ENCODE results near the gene CLRN3.

Gene CLRN3

DNA sequence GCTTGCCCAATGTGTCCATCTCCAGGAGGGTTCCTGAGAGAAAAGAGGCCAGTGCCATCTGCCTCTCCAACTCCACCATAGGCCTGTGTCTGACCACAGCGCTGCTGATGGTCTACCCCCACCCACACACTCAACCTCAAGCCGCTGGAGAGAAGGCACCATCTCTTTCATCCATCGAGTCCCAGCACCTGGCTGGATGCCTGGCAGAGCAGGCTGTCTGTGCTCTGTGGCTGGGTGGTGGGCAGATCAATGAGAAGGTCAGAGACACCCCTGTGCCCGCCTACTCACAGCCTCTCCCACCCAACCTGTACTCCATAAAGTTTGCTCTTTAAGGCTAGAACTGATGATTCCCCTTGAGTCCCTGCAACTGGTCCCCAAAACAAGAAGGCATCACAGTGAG, 58.0 kb downstream of the CLRN3 start:
- no peak for TF ChIP-seq ZFX (IDR thresholded peaks at IDR 0.05)
- TF ChIP-seq, protein P1, sequence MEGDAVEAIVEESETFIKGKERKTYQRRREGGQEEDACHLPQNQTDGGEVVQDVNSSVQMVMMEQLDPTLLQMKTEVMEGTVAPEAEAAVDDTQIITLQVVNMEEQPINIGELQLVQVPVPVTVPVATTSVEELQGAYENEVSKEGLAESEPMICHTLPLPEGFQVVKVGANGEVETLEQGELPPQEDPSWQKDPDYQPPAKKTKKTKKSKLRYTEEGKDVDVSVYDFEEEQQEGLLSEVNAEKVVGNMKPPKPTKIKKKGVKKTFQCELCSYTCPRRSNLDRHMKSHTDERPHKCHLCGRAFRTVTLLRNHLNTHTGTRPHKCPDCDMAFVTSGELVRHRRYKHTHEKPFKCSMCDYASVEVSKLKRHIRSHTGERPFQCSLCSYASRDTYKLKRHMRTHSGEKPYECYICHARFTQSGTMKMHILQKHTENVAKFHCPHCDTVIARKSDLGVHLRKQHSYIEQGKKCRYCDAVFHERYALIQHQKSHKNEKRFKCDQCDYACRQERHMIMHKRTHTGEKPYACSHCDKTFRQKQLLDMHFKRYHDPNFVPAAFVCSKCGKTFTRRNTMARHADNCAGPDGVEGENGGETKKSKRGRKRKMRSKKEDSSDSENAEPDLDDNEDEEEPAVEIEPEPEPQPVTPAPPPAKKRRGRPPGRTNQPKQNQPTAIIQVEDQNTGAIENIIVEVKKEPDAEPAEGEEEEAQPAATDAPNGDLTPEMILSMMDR (conservative IDR thresholded peaks at IDR 0.05): no peak
- no peak overlapping the region for H3K27ac ChIP-seq

DNA sequence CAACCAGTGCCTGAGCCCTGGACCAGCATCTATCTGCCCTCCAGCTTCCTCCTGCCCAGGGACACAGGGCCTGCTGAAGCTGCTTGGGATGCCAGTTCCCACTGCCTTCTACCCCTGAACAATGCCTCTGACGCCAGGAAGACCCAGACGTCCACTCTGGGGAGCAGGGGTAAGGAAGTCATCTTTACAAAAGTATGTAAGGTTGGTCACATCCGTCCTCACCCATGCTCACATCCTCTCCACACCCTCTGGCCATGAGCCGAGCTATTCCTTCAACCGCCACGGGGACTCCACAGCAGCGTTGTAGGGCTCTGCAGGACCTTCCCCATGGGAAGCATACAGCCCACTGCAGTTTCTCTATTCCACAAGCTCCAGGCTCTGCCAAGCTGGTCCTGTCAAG, 58.5 kb downstream of the CLRN3 start:
- TF ChIP-seq, protein P1 (conservative IDR thresholded peaks at IDR 0.05): no peak
- TF ChIP-seq ZFX (IDR thresholded peaks at IDR 0.05): no peak
- no peak overlapping the region for H3K27ac ChIP-seq

DNA sequence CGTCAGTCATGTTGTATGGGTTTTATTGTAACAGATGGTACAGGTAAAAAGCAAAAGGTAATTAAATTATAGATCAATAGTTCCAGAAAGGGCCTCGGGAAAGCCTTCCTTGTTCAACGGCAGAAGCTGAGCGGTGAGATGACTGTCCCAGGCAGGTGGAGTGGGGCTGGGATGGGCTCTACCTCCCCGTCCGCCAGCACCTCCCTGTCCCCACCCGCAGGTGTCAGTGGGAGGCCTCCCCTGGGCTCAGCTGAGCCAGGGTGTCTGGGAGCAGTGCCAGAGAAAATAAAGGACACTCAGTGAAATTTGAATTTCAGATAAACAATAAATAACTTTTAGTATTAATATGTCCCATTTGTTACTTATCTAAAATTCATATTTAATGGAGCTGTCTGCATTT, 58.9 kb downstream of the CLRN3 start:
- TF ChIP-seq ZFX (IDR thresholded peaks at IDR 0.05): no peak
- TF ChIP-seq, protein P1 (conservative IDR thresholded peaks at IDR 0.05): no peak
- H3K27ac ChIP-seq: no peak overlapping the region

DNA sequence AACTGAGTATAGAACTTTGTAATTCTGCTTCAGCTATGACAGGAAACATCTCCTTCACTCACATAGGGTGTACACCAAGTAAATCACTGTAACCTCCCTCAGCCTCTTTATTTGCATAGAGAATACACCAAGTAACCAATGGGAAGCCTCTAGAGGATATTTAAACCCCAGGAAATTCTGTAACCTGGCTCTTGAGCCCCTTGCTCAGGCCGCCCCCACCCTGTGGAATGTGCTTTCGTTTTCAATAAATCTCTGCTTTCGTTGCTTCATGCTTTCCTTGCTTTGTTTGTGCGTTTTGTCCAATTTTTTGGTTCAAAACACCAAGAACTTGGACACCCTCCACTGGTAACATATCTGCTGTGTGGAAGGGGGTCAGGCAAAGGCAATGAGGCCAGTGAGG, 60.2 kb downstream of the CLRN3 start:
- TF ChIP-seq, protein P1 (conservative IDR thresholded peaks at IDR 0.05): no peak
- no peak for TF ChIP-seq ZFX (IDR thresholded peaks at IDR 0.05)
- H3K27ac ChIP-seq: no peak overlapping the region

DNA sequence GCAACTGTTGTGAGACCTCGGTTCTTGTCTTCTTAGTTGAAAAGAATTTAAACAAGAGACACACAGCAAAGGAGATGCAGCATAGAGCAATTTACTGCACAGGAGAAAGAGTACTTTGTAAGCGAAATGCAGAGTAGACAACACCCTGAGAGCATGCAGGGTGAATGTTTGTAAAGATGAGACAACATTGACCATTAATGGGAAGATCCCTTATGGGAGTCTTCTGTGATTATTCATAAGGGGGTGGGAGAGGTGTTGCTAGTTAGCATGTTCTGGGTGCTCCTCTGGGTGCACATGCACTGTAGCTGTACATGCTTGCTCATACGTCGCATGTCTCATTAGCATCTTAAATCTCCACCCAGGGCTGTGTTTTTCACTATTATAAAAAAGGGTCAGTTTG, 62.3 kb downstream of the CLRN3 start:
- no peak for TF ChIP-seq ZFX (IDR thresholded peaks at IDR 0.05)
- TF ChIP-seq, protein P1 (conservative IDR thresholded peaks at IDR 0.05): no peak
- H3K27ac ChIP-seq: no peak overlapping the region
